T-helper 9 cell (primary cell): ENCODE data around the gene BTBD2.

Source experiments
- DNase-seq: peaks from one replicate; pipeline ENCODE4 v3.0.0-alpha.2; 2020
- total RNA-seq, 2 donors: gene quantifications; one replicate each; lab custom pipeline; 2026; lab: John Stamatoyannopoulos, UW

Gene BTBD2
- 41.0 to 59.0 reads per million in 2 donors for total RNA-seq

- peak; percentile 43 for DNase-seq
Observed at GRCh38 chr19:2015608-2015950, at the start of gene BTBD2. Gene BTBD2 (minus strand): TSS chr19:2015714. CDS start chr19:2015703, 11 bp downstream.

- DNase-seq = no peak
Observed at GRCh38 chr19:2064788-2065524, 49.4 kb upstream of the BTBD2 start.

GRCh38 chr19:2064395-2064787 lies 48.9 kb upstream of the BTBD2 start:
- no peak for DNase-seq

- no peak for DNase-seq
Observed at GRCh38 chr19:2063824-2064223, 48.3 kb upstream of the BTBD2 start.

GRCh38 chr19:2062770-2063169 lies 47.3 kb upstream of the BTBD2 start:
- no peak for DNase-seq

- no peak for DNase-seq
Observed at GRCh38 chr19:2062389-2062729, 46.8 kb upstream of the BTBD2 start.

- peak; percentile 99 for DNase-seq
Observed at GRCh38 chr19:2061495-2062388, 46.2 kb upstream of the BTBD2 start.

GRCh38 chr19:2060884-2061494 lies 45.5 kb upstream of the BTBD2 start:
- no peak for DNase-seq

GRCh38 chr19:2059422-2060201 lies 44.1 kb upstream of the BTBD2 start:
- DNase-seq = no peak

- no peak for DNase-seq
Observed at GRCh38 chr19:2058570-2059421, 43.3 kb upstream of the BTBD2 start.

- no peak for DNase-seq
Observed at GRCh38 chr19:2057484-2058469, 42.3 kb upstream of the BTBD2 start.

- DNase-seq = no peak
Observed at GRCh38 chr19:2056837-2057192, 41.3 kb upstream of the BTBD2 start.

- no peak for DNase-seq
Observed at GRCh38 chr19:2055931-2056836, 40.7 kb upstream of the BTBD2 start.

- no peak for DNase-seq
Observed at GRCh38 chr19:2054763-2055162, 39.2 kb upstream of the BTBD2 start.

GRCh38 chr19:2053601-2054389 lies 38.3 kb upstream of the BTBD2 start:
- no peak for DNase-seq

GRCh38 chr19:2051773-2052704 lies 36.5 kb upstream of the BTBD2 start:
- DNase-seq = peak; percentile 49

GRCh38 chr19:2050991-2051772 lies 35.7 kb upstream of the BTBD2 start, which contains the start of gene MKNK2:
Gene MKNK2 (minus strand): TSS chr19:2051244. CDS start chr19:2050851, 393 bp downstream.
- peak; percentile 96 for DNase-seq
